Heart left ventricle (tissue), 16 donors: ENCODE data around the gene FREM1. TPM values are rescaled to one million over a fixed set of nuclear protein-coding genes. Genes with fewer than 3 reads are reported as not detected.
A peak's percentile ranks its signal among the peaks of the same experiment; 100 is the strongest.

Experiments
- ATAC-seq, 4 donors: fragments of 200-7000 bp; cut with Tn5 transposase; one replicate each; pipeline ENCODE4 v1.9.1; 2020 to 2022; ENCODE audit warnings: moderate library complexity in 4 of 4, mild to moderate bottlenecking in 3 of 4, moderate number of reproducible peaks in 1 of 4
- DNase-seq, 5 donors: peaks; one replicate each; pipeline ENCODE4 v3.0.0-alpha.2; 2020
- H3K27ac ChIP-seq, 12 donors: fragments of 200-600 bp; sonication (generic) in 4 of 12; one replicate each; pipeline versions ENCODE4 v1.5.0 to v1.8.0; 2016 to 2022; ENCODE audit warnings: mild to moderate bottlenecking in 2 of 12
- H3K27me3 ChIP-seq, 9 donors: fragments of 200-600 bp; sonication (generic) in 2 of 9; one replicate each; pipeline versions ENCODE4 v1.5.1 to v1.8.0; 2016 to 2022; ENCODE audit warnings: mild to moderate bottlenecking in 3 of 9
- H3K36me3 ChIP-seq, 9 donors: fragments of 200-600 bp; sonication (generic) in 2 of 9; one replicate each; pipeline versions ENCODE4 v1.5.0 to v1.8.0; 2018 to 2022; ENCODE audit warnings: mild to moderate bottlenecking in 2 of 9
- H3K4me1 ChIP-seq, 12 donors: fragments of 200-600 bp; sonication (generic) in 4 of 12; one replicate each; pipeline versions ENCODE4 v1.5.0 to v1.8.0; 2016 to 2022; ENCODE audit warnings: mild to moderate bottlenecking in 3 of 12
- H3K4me3 ChIP-seq, 12 donors: fragments of 200-600 bp; sonication (generic) in 4 of 12; one replicate each; pipeline versions ENCODE4 v1.5.0 to v1.8.0; 2017 to 2022; ENCODE audit warnings: mild to moderate bottlenecking in 9 of 12, moderate library complexity in 4 of 12
- H3K9me3 ChIP-seq, 12 donors: fragments of 200-600 bp; sonication (generic) in 4 of 12; one replicate each; pipeline versions ENCODE4 v1.5.0 to v1.8.0; 2016 to 2022; ENCODE audit warnings: mild to moderate bottlenecking in 1 of 12
- POLR2A ChIP-seq, 2 donors: fragments of 450-650 bp; IDR thresholded peaks; one replicate each; pipeline ENCODE4 v1.6.1; 2017; ENCODE audit warnings: antibody characterized with exemption in 2 of 2, mild to moderate bottlenecking in 2 of 2, moderate library complexity in 2 of 2
- WGBS, 4 donors: extraction: QIAGEN DNeasy Blood & Tissue Kit in 2 of 4; methylation state at CpG; one replicate each; pipeline versions ENCODE4 v1.1.5 to v1.1.7; 2013 to 2018; 5-methylcytosine and 5-hydroxymethylcytosine counted together
- intact Hi-C, 10 donors: fragments of 100-400 bp; cut with DNase I; formaldehyde crosslinking; loops; one replicate each; pipeline versions ENCODE4 v1.11.1 to v1.14.2; 2022
- polyA plus RNA-seq, 2 donors: library from polyadenylated mRNA; stranded (reverse); fragments of 200-250 nt; gene quantifications; one replicate each; pipeline ENCODE4 v1.2.3, GENCODE V29; 2013
- total RNA-seq, 9 donors: library from RNA; depleted of rRNA in 2 of 9; stranded (reverse); fragments of >200 nt in 2 of 9; fragmentation: NEBNext Ultra II Directional in 3 of 9; extraction: Animal tissue kit (Norgen Biotek cat#: 25700) in 3 of 9; gene quantifications; one replicate each; pipeline versions ENCODE4 v1.1.0 to v1.2.4, GENCODE V29; 2016 to 2023
- TF ChIP-seq, protein P1 (sequence below), 12 donors: fragments of 200-600 bp; sonication (generic) in 4 of 12; IDR thresholded peaks; one replicate each; pipeline versions ENCODE4 v1.5.0 to v1.8.0; 2018 to 2022; ENCODE audit warnings: antibody characterized with exemption in 12 of 12, mild to moderate bottlenecking in 5 of 12
- donor health status: ischemic (EF 13 %, LVEDD 7.1; RV severe dilation, severe dysfunction).
- donor health status: healthy with polysubstance abuse.
- donor health status: DM: no; HTN: yes; CAD: no.
- donor health status: DM: no; HTN: no; CAD: no.
- donor health status: ischemic (EF 25% LVEDD 6.9; RV normal size, moderate dysfunction).
- donor health status: ischemic (EF 25% LVEDD 5.7; RV mildly dilated, moderate dysfunction).
- donor health status: healthy.
- donor health status: DM: yes; HTN: yes; CAD: no.
- donor health status: ischemic (EF 35%, LVEDD 5.7; RV mildly dilated, moderate dysfunction).
- donor health status: nonischemic (EF 11% LVEDD 7.7; RV severe dilation, severe dysfunction).
- donor health status: DM: yes; HTN: yes; CAD: no.
- donor health status: PGD.
- donor health status: ischemic (EF 29% LVEDD 5.4; RV normal size, mild dysfunction).
- donor health status: nonischemic (EF 23%, LVEDD 6.1; RV moderate dilation, normal function).

Gene FREM1
- total and polyA plus RNA-seq, 11 donors: 0.29 to 6.5 (median 1.9) TPM

DNA sequence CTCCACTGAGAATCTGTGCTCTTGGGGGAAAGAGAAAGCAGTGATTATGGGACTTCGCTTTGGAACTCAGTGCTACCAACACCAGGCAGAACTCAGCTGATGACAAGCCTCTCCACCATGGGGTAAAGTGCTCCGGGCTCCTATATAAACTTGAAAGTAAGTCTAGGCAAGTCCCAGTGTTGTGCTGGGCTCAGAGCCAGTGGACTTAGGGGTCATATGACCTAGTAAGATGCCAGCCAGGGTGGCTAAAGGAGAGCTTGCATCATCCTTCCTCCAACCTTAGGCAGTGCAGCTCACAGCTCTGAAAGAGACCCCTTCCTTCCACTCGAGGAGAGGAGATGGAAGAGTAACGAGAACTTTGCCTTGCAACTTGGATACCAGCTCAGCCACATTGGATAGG, 35.1 kb upstream of the FREM1 start:
- Histone ChIP-seq H3K27ac (no peak overlapping the region), H3K9me3 (no peaks in the 10 kb centered on the region), H3K36me3 (no peaks in the 10 kb centered on the region), H3K4me1 (no peaks in the 10 kb centered on the region), H3K4me3 (no peak overlapping the region), H3K27me3 (no peaks in the 10 kb centered on the region)
- TF ChIP-seq, protein P1, sequence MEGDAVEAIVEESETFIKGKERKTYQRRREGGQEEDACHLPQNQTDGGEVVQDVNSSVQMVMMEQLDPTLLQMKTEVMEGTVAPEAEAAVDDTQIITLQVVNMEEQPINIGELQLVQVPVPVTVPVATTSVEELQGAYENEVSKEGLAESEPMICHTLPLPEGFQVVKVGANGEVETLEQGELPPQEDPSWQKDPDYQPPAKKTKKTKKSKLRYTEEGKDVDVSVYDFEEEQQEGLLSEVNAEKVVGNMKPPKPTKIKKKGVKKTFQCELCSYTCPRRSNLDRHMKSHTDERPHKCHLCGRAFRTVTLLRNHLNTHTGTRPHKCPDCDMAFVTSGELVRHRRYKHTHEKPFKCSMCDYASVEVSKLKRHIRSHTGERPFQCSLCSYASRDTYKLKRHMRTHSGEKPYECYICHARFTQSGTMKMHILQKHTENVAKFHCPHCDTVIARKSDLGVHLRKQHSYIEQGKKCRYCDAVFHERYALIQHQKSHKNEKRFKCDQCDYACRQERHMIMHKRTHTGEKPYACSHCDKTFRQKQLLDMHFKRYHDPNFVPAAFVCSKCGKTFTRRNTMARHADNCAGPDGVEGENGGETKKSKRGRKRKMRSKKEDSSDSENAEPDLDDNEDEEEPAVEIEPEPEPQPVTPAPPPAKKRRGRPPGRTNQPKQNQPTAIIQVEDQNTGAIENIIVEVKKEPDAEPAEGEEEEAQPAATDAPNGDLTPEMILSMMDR (IDR thresholded peaks at IDR 0.05): no peak
- ATAC-seq: no peak
- intact Hi-C loops: no loop called here
- WGBS, 4 donors: 76 to 88% (median 84%) methylated on average over 4 of the region's 4 CpGs
- DNase-seq: no peak

DNA sequence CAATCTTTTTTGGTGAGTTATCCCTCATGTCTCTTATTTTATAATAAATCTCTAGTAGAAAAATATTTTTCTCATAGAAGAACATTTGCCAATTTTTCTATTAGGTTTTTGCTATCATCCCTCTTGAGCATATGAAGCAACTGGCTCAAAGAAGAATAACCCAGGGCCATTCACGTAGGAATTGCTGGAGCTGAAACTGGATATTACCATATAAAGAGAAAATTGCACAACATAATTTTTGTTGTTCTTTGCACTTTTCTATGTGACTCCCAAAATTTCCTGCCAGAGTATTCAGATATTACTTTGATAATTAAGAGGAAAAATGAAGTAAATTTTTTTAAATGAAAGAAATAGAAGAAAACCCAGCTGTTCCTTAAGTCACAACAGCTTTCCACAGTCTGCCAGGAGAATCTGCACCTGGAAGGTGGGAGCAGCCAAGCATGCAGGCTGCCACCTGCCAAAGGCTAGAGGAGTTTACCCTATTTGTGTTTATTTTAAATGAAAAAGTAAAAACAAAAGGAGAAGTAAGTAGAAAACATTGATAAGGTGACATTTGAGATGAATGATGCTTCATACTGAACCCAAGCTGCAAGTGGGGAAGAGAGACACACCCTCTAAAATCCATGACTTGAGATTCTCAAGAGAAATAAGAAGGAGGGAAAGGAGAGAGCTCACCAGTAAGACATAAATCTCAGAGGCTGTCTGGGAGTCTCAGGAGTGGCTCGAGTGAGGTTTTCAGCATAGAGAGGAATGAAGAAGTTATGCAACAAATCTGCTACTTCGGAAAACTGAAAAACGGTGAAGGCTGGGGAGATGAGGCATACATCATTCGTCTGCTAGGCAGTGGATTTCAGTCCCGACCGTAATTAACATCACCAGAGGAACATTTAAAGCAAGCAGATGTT, 31.5 kb upstream of the FREM1 start:
- WGBS, 4 donors: 58 to 66% (median 62%) methylated on average over 7 of the region's 7 CpGs
- Histone ChIP-seq H3K36me3 (no peaks in the 10 kb centered on the region), H3K4me3 (peak overlapping the region in 1 of 12 donors; percentile 5), H3K27me3 (no peaks in the 10 kb centered on the region), H3K4me1 (no peaks in the 10 kb centered on the region), H3K27ac (peak overlapping the region in 8 of 12 donors; percentile 19 to 72 (median 49)), H3K9me3 (no peaks in the 10 kb centered on the region)
- no peak for DNase-seq
- TF ChIP-seq, protein P1 (IDR thresholded peaks at IDR 0.05): no peak
- TF ChIP-seq POLR2A (IDR thresholded peaks at IDR 0.05): no peak
- intact Hi-C loops: loop anchor here in 1 of 10 donors (5.0 kb wide), 1 partner anchor 34 kb away; no protein-coding TSS in a partner anchor
- ATAC-seq: peak; percentile 57 to 75 (median 64)

DNA sequence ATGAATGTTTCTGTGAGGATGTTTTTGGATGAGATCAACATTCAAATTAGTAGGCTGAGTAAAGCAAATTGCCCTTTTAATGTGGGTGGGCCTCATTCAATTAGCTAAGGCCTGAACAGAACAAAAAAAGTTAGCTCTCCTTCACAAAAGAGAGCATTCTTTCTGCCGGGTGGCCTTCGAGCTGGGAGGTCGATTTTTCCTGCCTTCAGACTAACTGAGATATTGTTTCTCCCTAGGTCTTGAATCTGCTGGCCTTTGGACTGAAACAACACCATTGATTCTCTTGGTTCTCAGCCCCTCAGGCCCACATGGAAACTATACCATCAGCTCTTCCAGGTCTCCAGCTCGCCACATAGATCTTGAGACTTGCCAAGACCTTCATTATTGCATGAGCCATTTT, 29.1 kb upstream of the FREM1 start:
- DNase-seq: no peak
- no peaks in the 10 kb centered on the region for H3K9me3 ChIP-seq
- H3K4me1 ChIP-seq: no peaks in the 10 kb centered on the region
- H3K27me3 ChIP-seq: no peaks in the 10 kb centered on the region
- intact Hi-C loops: no loop called here
- WGBS, 4 donors: 85 to 88% (median 87%) methylated on average over 4 of the region's 4 CpGs
- H3K27ac ChIP-seq: no peak overlapping the region
- H3K36me3 ChIP-seq: no peaks in the 10 kb centered on the region
- no peak for ATAC-seq
- no peak overlapping the region for H3K4me3 ChIP-seq
- TF ChIP-seq POLR2A (IDR thresholded peaks at IDR 0.05): no peak
- TF ChIP-seq, protein P1 (IDR thresholded peaks at IDR 0.05): no peak

DNA sequence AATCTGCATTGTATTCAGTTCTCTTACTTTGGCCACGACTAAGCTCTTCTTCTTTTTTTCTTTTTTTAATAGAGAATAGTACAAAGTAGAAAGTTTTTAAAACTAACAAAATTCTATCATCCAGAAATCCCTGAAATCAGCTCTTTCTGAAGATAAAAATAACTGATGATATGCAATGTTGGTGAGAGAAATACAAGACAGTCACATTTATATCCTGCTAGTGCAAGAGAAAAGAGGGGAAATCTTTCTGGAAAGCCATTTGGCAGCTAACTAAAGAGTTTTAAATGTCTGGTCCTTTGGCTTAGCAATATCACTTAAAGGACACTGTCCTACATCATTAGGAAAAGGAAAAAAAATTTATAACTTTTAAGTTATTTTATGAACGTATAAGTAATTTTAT, 27.0 kb upstream of the FREM1 start:
- Histone ChIP-seq H3K27me3 (no peaks in the 10 kb centered on the region), H3K9me3 (no peaks in the 10 kb centered on the region), H3K27ac (peak overlapping the region in 1 of 12 donors; percentile 2), H3K4me1 (peaks cover 0 to 3% (median 0%) of the 10 kb centered on the region in 12 donors), H3K36me3 (no peaks in the 10 kb centered on the region), H3K4me3 (no peak overlapping the region)
- intact Hi-C loops: no loop called here
- 65 to 76% (median 71%) methylated on average over 2 of the region's 2 CpGs for WGBS, 4 donors
- DNase-seq (no peak), ATAC-seq (no peak)
- TF ChIP-seq, protein P1 (IDR thresholded peaks at IDR 0.05): no peak
- TF ChIP-seq POLR2A (IDR thresholded peaks at IDR 0.05): no peak
